ENCODE data around the gene ZNF761.
"Not testable (repeated sequence)": the region's sequence is repeated elsewhere in the genome, so short reads cannot be mapped to it uniquely, and the experiment has no call there.

Gene ZNF761

GRCh38 chr19:53431399-53432087 lies at the start of gene ZNF761:
Gene ZNF761, plus strand, starts transcription at chr19:53431984. Its CDS starts 15,285 bp downstream, at chr19:53447269.
- peak; percentile 77 for DNase-seq

GRCh38 chr19:53388168-53388567 lies 43.6 kb upstream of the ZNF761 start:
- DNase-seq = no peak

- no peak for DNase-seq
Observed at GRCh38 chr19:53388904-53389303, 42.9 kb upstream of the ZNF761 start.

- no peak for DNase-seq
Observed at GRCh38 chr19:53389571-53389970, 42.2 kb upstream of the ZNF761 start.

DNA sequence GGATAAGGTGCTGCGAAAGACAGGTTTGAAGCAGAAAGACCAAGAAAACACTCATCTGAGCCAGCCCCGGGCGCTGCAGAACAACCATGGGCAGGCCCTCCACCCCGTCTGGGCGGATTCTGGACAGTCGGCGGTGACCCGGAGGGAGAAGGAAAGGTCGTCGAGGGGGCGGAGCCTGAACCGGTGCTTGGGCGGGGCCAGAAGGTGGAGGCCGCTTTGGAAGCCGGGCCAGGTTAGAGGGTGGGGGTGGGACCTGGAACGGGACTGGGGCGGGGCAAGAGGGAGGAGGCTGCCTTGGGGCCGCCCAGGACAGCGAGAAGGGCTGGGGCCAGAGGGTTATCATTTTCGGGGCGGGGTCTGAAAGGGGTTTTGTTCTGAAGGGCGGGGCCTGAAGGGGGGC lies 41.8 kb upstream of the ZNF761 start:
- DNase-seq = no peak

- no peak for DNase-seq
Observed at GRCh38 chr19:53394522-53394973, 37.2 kb upstream of the ZNF761 start.

DNA sequence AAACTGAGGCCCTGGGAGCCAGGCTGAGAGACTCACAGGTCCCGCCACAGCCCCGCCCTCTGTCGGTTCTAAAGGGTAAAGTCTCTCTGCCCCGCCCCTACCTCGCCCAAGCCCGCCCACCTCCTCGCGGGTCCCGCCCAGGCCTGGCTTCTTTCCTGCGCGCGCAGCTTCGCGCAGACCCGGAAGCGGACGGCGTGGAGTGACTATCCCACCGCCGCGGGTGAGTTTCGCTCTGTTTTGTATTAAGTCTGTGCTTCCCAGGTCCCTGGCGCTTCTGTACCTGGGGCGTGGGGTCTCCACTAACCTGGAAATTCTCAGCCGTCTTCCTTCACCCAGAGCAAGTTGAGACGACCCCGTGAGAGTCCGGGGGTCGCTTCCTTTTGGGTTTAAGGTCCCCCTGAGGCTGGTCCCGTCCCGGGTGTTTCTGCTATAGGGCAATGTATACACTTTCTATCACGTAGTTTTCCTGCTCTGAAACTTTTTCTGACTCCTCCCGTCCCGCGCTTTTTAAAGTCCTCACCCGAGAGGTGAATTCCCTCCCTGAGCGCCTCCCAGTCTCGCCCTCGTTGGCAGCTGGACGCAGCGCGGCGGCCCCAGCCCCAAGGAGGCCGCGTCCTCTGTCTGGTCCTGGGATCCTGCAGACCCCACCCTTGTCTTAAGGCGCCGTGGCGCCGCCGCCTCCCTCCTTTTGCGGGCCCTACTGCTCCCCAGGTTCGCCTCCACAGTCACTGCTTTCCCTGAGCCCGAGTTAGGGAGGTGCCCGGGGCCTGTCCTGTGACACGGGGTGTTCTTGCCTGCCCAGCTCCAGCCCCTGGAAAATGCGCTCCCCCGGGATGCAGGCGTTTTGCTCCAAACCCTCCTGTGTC lies 36.6 kb upstream of the ZNF761 start, which contains the start of gene ZNF765:
Gene ZNF765 (plus strand): TSS at position 176 of the 866 bp plus-strand sequence. CDS start 2,867 bp downstream, outside the sequence.
- DNase-seq = peak; percentile 54

- DNase-seq = not testable (repeated sequence)
Observed at GRCh38 chr19:53395840-53396524, 35.8 kb upstream of the ZNF761 start.

GRCh38 chr19:53396525-53396868 lies 35.3 kb upstream of the ZNF761 start:
- no peak for DNase-seq

DNA sequence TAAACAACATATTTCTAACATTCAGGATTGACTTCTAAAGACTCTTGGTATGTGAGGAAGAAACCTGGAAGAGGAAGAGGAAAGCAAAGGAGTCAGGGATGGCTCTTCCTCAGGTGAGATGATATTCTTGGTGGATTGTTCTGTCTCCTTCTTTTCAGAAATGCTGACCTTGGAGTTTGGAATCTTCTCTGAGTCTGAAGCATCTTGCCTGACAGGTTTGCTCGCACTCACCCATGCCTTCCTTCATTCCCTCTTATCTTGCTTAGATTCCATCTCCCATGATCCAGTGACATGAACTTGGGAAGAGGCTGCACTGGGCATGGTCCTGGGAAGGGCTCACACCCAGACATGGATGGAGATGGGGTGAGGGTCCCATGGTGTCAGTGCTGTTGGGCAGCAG lies 33.9 kb upstream of the ZNF761 start:
- not testable (repeated sequence) for DNase-seq

- DNase-seq = no peak
Observed at GRCh38 chr19:53409505-53410204, 22.1 kb upstream of the ZNF761 start.

GRCh38 chr19:53420520-53421315 lies 11.1 kb upstream of the ZNF761 start:
- not testable (repeated sequence) for DNase-seq

- no peak for DNase-seq
Observed at GRCh38 chr19:53422551-53422950, 9.2 kb upstream of the ZNF761 start.

DNA sequence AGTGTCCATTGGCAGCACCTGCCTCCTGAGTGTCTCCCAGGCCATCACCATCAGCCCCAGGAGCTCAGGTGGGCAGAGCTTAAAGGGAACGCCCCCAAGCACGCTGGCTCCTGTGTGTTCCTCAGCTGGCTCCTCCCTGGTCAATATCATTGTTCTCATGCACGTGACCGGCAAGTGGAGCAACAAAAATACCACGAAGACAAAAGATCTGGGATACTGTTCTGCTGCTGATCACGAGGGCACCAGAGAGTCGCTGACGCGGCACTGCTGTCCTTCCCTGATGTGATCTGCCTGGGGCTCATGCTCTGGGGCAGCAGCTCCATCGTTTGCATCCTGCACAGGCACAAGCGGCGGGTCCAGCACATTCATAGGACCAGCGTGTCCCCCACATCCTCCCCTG lies 8.7 kb upstream of the ZNF761 start:
- not testable (repeated sequence) for DNase-seq

GRCh38 chr19:53423680-53424079 lies 8.1 kb upstream of the ZNF761 start:
- not testable (repeated sequence) for DNase-seq

- DNase-seq = peak; percentile 37
Observed at GRCh38 chr19:53424968-53425597, 6.7 kb upstream of the ZNF761 start.

- DNase-seq = no peak
Observed at GRCh38 chr19:53432088-53432661, 391 bp downstream of the ZNF761 start.

DNA sequence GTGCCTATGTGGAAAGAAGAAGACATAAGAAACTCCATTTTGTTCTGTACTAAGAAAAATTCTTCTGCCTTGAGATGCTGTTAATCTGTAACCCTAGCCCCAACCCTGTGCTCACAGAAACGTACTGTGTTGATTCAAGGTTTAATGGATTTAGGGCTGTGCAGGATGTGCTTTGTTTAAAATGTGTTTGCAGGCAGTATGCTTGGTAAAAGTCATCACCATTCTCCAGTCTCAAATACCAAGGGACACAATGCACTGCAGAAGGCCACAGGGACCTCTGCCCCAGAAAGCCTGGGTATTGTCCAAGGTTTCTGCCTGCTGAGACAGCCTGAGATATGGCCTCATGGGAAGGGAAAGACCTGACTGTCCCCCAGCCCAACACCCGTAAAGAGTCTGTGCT lies 12.0 kb downstream of the ZNF761 start:
- not testable (repeated sequence) for DNase-seq

DNA sequence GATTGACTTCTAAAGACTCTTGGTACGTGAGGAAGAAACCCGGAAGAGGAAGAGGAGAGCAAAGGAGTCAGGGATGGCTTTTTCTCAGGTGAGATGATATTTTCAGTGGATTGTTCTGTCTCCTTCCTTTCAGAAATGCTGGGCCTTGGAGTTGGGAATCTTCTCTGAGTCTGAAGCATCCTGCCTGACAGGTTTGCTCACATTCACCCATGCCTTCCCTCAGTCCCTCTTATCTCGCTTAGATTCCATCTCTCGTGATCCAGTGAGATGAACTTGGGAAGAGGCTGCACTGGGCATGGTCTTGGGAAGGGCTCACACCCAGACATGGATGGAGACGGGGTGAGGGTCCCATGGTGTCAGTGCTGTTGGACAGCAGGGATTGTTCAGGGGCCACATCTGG lies 15.4 kb downstream of the ZNF761 start:
- DNase-seq = not testable (repeated sequence)

- no peak for DNase-seq
Observed at GRCh38 chr19:53455828-53456227, 24.0 kb downstream of the ZNF761 start.
